HG02885 (cell line): ENCODE results near the gene LTBP1.

ENCODE experiments used
- ATAC-seq: cut with Tn5 transposase; IDR thresholded peaks from one replicate; pipeline ENCODE4 v1.9.1; 2021; ENCODE audit warnings: mild to moderate bottlenecking; ENCODE audit not compliant: unreplicated experiment, poor library complexity

LTBP1 gene

DNA sequence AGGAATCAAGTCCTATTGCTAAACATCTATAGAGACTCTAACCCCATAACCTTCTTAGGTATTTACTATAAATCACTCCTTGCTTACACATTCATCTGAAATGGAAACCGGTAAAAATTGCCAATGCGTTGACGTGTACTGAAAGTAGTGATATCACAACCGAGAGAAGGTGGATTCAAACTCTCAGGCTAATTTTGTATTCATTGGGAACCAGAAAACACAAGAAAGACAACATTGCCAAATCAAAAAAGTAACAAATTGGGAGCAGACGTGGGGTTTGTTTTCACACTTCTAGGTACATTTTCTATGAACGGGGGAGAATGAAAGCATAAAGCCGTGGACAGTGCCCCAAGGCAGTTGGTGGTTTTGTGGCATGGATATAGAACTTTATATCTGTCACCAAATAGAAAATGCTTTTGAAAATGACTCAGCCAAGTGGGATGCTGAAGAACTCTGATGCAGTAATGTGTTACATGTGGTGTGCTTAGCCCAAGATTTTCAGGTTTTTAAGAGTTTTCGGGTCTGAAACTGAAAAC lies 374.6 kb downstream of the LTBP1 start:
- peak; percentile 74 for ATAC-seq

GRCh38 chr2:33321876-33322483 lies 375.2 kb downstream of the LTBP1 start:
- no peak for ATAC-seq

DNA sequence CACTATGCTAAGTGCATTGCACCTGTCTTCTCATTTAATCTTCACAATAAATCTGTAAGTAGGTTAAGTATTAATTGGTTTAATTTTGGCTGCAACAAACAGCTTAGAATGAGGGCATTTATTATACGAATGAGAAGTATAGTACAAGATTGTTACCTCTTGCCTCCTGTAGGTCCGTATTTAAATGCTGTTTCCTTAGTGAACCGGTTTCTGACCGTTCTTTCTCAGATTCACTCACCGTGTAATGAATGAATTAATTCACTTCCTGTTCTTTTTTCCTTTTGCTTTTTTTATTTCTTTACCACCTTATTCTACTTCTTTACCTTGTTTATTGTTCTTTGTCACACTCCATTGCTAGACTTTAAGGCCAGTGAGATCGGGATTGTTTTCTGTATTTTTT lies 375.9 kb downstream of the LTBP1 start:
- ATAC-seq: peak; percentile 56

DNA sequence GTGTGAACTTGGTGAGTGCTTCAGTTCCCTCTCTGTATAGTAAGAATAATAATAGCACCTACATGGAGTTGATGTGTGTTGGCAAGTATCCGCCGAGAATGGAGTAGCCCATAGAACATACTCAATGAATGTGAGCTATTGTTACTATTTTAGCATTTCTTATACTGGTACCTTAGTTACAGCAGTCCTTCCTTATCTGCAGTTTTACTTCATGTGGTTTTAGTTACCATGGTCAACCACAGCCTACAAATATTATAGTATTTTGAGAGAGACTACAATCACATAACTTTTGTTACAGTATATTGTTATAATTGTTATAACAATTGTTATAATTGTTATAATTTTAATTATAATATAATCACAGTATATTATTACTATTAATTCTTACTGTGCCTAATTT lies 377.2 kb downstream of the LTBP1 start:
- ATAC-seq: no peak

GRCh38 chr2:33326100-33326499 lies 379.3 kb downstream of the LTBP1 start:
- no peak for ATAC-seq

- ATAC-seq: no peak
Observed at GRCh38 chr2:33333433-33333832, 386.7 kb downstream of the LTBP1 start.

GRCh38 chr2:33334083-33334482 lies 387.3 kb downstream of the LTBP1 start:
- ATAC-seq: no peak

DNA sequence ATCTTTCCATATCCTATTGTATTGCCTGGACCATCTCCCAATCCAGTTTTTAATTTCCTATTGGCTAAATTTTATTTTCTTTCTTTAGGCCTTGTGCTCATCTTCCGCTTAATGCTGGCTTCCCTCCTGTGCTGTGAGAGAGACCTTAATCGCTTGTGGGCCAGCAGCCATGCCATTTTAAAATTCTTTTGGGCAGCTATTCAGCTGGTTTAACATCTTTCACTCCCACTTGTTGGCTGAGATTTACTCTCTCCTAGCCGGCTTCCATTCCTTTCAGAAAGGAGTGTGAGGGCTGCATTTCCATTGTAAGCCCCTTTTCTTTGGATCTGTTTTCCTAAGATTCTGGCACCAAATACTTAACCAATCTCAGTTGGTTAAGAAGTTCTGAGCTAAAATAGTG lies 388.8 kb downstream of the LTBP1 start:
- no peak for ATAC-seq

DNA sequence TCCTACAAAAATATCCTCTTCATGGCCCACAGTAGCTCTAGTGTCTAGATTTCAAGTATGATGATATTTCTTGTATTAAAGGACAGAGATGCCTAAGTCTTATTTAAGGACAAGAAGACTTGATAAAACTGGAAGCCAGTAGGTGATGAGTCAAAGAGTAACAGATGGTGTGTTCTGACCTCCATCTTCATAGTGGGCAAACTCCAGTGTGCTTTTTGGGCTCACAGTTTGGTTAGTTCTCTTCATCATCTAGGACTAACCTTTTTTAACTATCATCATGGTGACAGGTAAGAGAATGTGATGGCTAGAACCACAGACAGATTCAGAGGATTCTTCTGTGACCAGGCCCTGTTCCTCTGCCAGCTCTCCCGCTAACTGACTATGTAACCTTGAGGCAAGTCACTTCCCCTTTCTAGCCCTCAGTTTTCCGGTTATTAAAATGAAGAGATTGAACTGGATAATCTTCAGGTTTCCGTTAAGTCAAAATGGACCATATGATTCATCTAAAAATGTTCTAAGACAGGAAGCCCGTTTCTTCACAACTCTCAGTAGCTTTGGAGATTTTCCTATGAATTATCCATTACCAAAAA lies 389.4 kb downstream of the LTBP1 start:
- ATAC-seq: peak; percentile 77

DNA sequence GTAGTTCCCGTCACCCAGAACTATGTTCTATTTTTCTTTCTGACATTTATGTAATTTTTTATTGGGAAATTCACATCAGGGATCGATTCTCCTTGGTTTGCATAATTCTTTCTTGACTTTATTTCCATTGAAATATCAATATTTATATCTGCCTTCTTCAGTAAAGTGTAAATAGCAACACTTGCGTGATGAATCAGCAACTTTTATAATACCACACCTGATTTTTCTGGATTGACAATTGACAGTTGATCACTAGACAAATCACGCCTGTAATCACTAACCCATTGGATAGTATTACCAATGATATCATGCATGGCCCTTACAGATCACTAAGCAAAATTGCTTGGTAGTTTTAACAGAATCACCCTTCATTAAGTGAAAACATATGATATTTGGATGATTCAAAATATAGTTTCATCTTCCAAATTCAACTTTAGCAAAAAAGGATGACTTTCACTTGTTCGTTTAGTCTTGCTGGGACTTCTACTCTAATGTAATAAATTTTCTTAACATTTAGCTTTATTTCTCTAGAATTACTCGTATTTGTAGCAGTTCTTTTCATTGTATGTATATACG lies 390.7 kb downstream of the LTBP1 start:
- no peak for ATAC-seq

GRCh38 chr2:33337981-33338380 lies 391.2 kb downstream of the LTBP1 start:
- ATAC-seq: no peak

- no peak for ATAC-seq
Observed at GRCh38 chr2:33339269-33339668, 392.5 kb downstream of the LTBP1 start.

DNA sequence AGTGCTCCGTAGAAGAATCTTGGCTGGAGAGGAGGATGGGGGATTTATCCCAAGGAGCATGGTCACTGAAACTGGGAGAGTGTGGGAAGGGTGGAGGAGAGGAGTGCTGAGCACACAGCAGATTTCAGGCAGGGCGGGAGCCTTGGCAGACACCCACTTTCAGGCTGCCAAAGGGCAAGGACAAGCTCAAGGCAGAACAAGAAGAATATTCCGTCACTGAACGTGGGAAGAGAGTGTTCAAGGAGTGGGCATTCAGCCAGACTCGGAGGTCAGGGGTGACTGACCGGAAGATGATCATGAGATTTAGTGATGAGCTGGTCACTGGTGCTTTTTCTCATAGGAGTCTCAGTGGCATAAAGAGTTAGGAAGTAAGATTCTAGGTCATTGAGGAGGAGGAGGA lies 393.5 kb downstream of the LTBP1 start:
- ATAC-seq: no peak

DNA sequence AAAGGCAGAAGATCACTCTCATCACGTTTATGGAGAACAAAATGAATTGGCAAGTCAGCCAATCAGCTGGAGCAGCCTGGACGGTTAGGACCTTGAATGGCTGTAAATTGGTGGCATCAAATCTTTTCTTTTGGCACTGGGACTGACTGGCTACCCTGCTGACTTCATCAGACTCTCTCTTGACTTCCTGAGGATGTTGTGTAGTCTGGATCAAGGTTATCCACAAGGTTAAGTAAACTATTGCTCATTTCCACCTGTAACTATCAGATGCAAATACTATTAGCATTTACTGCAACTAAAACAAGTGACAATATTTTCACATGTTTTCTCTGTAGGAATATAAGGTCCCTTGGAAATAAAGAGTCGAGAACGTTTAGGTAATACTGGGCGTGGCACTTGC lies 395.4 kb downstream of the LTBP1 start:
- no peak for ATAC-seq

DNA sequence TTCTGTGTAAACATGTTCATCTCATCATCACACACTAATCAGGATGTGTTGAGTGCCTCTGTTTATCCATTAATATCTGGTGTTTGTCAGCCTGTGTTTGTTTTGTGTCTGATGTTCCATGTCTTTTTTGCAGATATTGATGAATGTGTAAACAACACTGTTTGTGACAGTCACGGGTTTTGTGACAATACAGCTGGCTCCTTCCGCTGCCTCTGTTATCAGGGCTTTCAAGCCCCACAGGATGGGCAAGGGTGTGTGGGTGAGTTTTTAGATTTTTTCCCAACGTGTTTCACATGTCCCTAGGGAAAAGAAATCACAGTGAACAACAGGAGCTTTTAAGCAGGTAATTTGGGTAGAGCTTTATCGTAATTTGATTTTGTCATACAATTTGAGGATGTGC lies 396.0 kb downstream of the LTBP1 start:
- ATAC-seq: no peak

- ATAC-seq: no peak
Observed at GRCh38 chr2:33343387-33343895, 396.7 kb downstream of the LTBP1 start.

GRCh38 chr2:33344230-33344629 lies 397.5 kb downstream of the LTBP1 start:
- ATAC-seq: no peak

DNA sequence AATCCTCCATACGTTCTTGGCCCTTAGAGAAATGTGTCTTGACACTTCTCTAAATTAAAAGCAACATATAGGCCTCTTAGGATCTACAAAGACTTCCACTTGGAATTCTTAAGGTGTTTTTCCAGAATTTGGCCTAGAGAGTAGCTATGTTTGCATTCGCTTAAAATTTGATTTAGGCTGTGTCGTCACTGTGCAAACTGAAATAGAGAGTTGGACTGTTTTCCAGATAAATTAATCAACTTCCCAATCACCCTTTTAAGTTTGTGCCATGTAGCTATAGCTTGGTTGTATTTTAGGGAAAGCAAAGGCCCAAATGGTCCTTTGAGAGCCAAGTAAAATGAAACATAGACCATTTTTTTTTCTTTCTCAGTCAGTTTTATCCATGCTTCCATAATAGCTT lies 401.1 kb downstream of the LTBP1 start:
- no peak for ATAC-seq

- ATAC-seq: no peak
Observed at GRCh38 chr2:33350632-33351031, 403.9 kb downstream of the LTBP1 start.

DNA sequence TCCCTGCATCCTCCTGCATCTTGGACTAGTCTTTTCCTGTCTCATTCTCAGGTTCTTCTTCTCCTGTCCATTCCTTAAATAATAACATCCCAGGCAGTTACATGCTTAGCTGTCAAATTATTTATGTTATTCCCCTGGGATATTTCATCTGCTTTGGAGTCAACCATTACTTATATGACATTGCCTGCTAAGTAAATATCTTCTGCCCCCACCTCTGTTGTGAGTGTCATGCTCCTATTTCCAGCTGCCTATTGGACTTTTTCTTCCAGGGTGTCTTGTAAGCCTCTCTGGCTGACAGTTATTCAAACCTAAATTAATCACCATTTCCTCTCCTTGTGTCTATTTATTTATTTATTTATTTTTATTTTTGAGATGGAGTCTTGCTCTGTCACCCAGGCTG lies 405.0 kb downstream of the LTBP1 start:
- no peak for ATAC-seq

DNA sequence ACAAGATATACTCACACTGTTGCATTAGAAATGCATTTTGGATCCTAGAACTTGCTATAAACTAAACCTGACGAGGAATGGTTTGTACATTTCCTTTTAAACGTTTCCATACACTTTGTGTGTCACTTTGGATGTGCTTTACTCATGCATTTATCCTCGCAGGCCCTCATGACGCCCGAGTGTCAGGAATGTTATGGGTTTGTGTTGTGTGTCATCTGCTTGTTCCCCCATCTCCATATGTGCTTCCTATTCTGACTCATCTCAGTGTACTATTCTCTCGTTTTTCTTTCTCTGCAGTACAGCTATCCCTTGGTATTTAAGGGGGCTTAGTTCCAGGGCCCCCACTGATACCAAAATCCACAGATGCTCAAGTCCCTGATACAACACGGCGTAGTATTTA lies 408.2 kb downstream of the LTBP1 start:
- no peak for ATAC-seq

DNA sequence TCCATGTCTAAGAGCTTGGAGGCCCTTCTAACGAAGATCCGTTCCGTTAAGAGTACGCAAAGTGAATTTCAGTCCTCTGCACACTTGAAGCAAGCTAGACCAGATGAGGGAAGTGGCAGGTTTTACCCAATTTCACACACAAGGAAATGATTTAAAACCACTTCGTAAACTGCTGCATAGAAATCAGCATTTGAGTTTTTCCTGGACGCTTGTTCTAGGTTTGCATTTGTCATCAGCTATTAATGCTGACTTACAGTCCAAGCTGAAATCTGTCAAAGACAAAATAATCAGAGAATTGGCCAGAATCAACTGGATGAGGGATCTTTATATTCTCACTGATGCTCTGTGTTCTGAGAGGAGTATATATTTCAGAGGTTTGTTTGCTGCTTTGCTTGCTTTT lies 412.1 kb downstream of the LTBP1 start:
- no peak for ATAC-seq
